ENCODE measurements around the gene BNIP5. TPM values are rescaled to one million over a fixed set of nuclear protein-coding genes. Genes with fewer than 3 reads are reported as not detected.

The BNIP5 gene
- total RNA-seq, 1 experiment from 2014 or later: 0.94 TPM

GRCh38 chr6:36268478-36269275, 68.0 kb downstream of the BNIP5 start:
- peaks cover 7% of the 10 kb centered on the region for H3K4me1 Mint-ChIP-seq (ENCODE audit: low read depth, unreplicated experiment)

GRCh38 chr6:36267731-36268477, 68.8 kb downstream of the BNIP5 start:
- Mint-ChIP-seq H3K27ac (ENCODE audit: unreplicated experiment) (no peak overlapping the region), H3K27me3 (ENCODE audit: unreplicated experiment) (peaks cover 67% of the 10 kb centered on the region), H3K4me1 (ENCODE audit: low read depth, unreplicated experiment) (peaks cover 7% of the 10 kb centered on the region), H3K36me3 (ENCODE audit: insufficient read depth, unreplicated experiment) (no peaks in the 10 kb centered on the region), H3K4me3 (ENCODE audit: low read depth, unreplicated experiment) (no peak overlapping the region), H3K9me3 (ENCODE audit: low read depth, unreplicated experiment) (no peaks in the 10 kb centered on the region)
- no peak for DNase-seq
- CTCF ChIA-PET: interaction anchor here (1.0 kb wide), 1 partner anchor 73 kb away, joined by 3 read pairs; no protein-coding TSS in a partner anchor
- no TSS peak for BruUV-seq (replicated peaks)
- intact Hi-C loops (cut with micrococcal nuclease; ENCODE audit: unreplicated experiment): no loop called here
- no peak for TF ChIP-seq CTCF (IDR thresholded peaks at IDR 0.05; ENCODE audit: unreplicated experiment)

More at GRCh38 chr6:36268478-36269275, 68.0 kb downstream of the BNIP5 start:
- CTCF ChIA-PET: interaction anchor here (1.0 kb wide), 1 partner anchor 72 kb away, joined by 3 read pairs; no protein-coding TSS in a partner anchor
- Mint-ChIP-seq H3K4me3 (ENCODE audit: low read depth, unreplicated experiment) (no peak overlapping the region), H3K9me3 (ENCODE audit: low read depth, unreplicated experiment) (no peaks in the 10 kb centered on the region), H3K27ac (ENCODE audit: unreplicated experiment) (no peak overlapping the region), H3K27me3 (ENCODE audit: unreplicated experiment) (peaks cover 67% of the 10 kb centered on the region), H3K36me3 (ENCODE audit: insufficient read depth, unreplicated experiment) (no peaks in the 10 kb centered on the region)
- no TSS peak for BruUV-seq (replicated peaks)
- intact Hi-C loops (cut with micrococcal nuclease; ENCODE audit: unreplicated experiment): no loop called here
- no peak for DNase-seq
- no peak for TF ChIP-seq CTCF (IDR thresholded peaks at IDR 0.05; ENCODE audit: unreplicated experiment)

GRCh38 chr6:36266913-36267644, 69.6 kb downstream of the BNIP5 start:
- no peak overlapping the region for H3K27ac Mint-ChIP-seq (ENCODE audit: unreplicated experiment)
- no peaks in the 10 kb centered on the region for H3K9me3 Mint-ChIP-seq (ENCODE audit: low read depth, unreplicated experiment)
- H3K4me1 Mint-ChIP-seq (ENCODE audit: low read depth, unreplicated experiment): peaks cover 7% of the 10 kb centered on the region
- H3K36me3 Mint-ChIP-seq (ENCODE audit: insufficient read depth, unreplicated experiment): no peaks in the 10 kb centered on the region
- TF ChIP-seq CTCF (IDR thresholded peaks at IDR 0.05; ENCODE audit: unreplicated experiment): no peak
- BruUV-seq (replicated peaks): no TSS peak
- DNase-seq: no peak
- CTCF ChIA-PET: no interaction called here
- H3K27me3 Mint-ChIP-seq (ENCODE audit: unreplicated experiment): peaks cover 67% of the 10 kb centered on the region
- H3K4me3 Mint-ChIP-seq (ENCODE audit: low read depth, unreplicated experiment): no peak overlapping the region
- intact Hi-C loops (cut with micrococcal nuclease; ENCODE audit: unreplicated experiment): no loop called here

Other genes starting within 250 kb of the BNIP5 start
- gene MAPK13, start 206.4 kb downstream of the BNIP5 start, total RNA-seq (2022): 52.3 and 59.3 TPM in 2 replicates
- gene BRPF3, start 140.1 kb downstream of the BNIP5 start, total RNA-seq (2022): 49.1 and 49.7 TPM in 2 replicates
- 0.19 and 0.20 TPM in 2 replicates for gene PNPLA1, start 66.8 kb downstream of the BNIP5 start, total RNA-seq (2022)
- 2.6 and 8.7 TPM in 2 replicates for gene ETV7, start 50.8 kb upstream of the BNIP5 start, total RNA-seq (2022)
- 0.21 TPM in 1 of 2 replicates, not detected in the other for gene PXT1, start 106.0 kb upstream of the BNIP5 start, total RNA-seq (2022)
- 43.3 and 45.1 TPM in 2 replicates for gene KCTD20, start 106.1 kb upstream of the BNIP5 start, total RNA-seq (2022)
- 63.0 and 70.3 TPM in 2 replicates for gene STK38, start 210.6 kb upstream of the BNIP5 start, total RNA-seq (2022)

Measured in Calu3 (cell line).